Suppressor macrophage (primary cell): ENCODE measurements around the gene NDRG3.
A peak's percentile ranks its signal among the peaks of the same experiment; 100 is the strongest.

Source experiments
- DNase-seq, 4 experiments: peaks; one replicate each; pipeline ENCODE4 v3.0.0-alpha.2; 2020 to 2022

The NDRG3 gene

GRCh38 chr20:36606158-36607066, 139.5 kb downstream of the NDRG3 start:
- peak; percentile 66 to 86 (median 84) for DNase-seq

GRCh38 chr20:36605399-36606157, 140.3 kb downstream of the NDRG3 start, which contains the start of gene RAB5IF:
TSS of gene RAB5IF (plus strand) at chr20:36605779. CDS start at chr20:36605952, 173 bp downstream.
- DNase-seq = peak; percentile 99 to 100 (median 100)

GRCh38 chr20:36604952-36605398, 140.9 kb downstream of the NDRG3 start:
- peak; percentile 46 to 67 (median 60) for DNase-seq
